Ovary (tissue), 9 donors: Measurements from ENCODE around the gene FRYL. TPM values are rescaled to one million over a fixed set of nuclear protein-coding genes. Genes with fewer than 3 reads are reported as not detected.

Experiments used
- DNase-seq, 5 donors: peaks; one replicate each; pipeline ENCODE4 v3.0.0-alpha.2; 2019 to 2020
- H3K27ac ChIP-seq, 2 donors: fragments of 200-600 bp; one replicate each; pipeline versions ENCODE4 v1.5.1 to v1.8.0; 2019 to 2022
- H3K27me3 ChIP-seq: fragments of 200-600 bp; one replicate; pipeline ENCODE4 v1.8.0; 2022
- H3K36me3 ChIP-seq: fragments of 200-600 bp; sonication (generic); one replicate; pipeline ENCODE4 v1.5.1; 2019
- H3K4me1 ChIP-seq: one replicate; pipeline ENCODE4 v1.8.1; 2013; ENCODE audit warnings: mild to moderate bottlenecking, moderate library complexity; ENCODE audit not compliant: insufficient read depth
- H3K4me3 ChIP-seq: fragments of 200-600 bp; sonication (generic); one replicate; pipeline ENCODE4 v1.5.1; 2017
- H3K9me3 ChIP-seq, 2 donors: fragments of 200-600 bp in 1 of 2; sonication (generic) in 1 of 2; one replicate each; pipeline versions ENCODE4 v1.5.1 to v1.8.1; 2013 to 2019; ENCODE audit warnings: mild to moderate bottlenecking in 1 of 2, moderate library complexity in 1 of 2
- CTCF ChIP-seq, 3 donors: fragments of 450-650 bp in 2 of 3; fragments of 200-600 bp in 1 of 3; IDR thresholded peaks; one replicate each; pipeline versions ENCODE4 v1.5.1 to v1.8.0; 2016 to 2022; ENCODE audit warnings: antibody characterized with exemption in 3 of 3, mild to moderate bottlenecking in 1 of 3
- EP300 ChIP-seq: sonication (generic); formaldehyde crosslinking; IDR thresholded peaks from one replicate; pipeline ENCODE4 v1.6.1; 2017; ENCODE audit warnings: antibody characterized with exemption
- POLR2A ChIP-seq: fragments of 450-650 bp; IDR thresholded peaks from one replicate; pipeline ENCODE4 v1.6.1; 2017; ENCODE audit warnings: antibody characterized with exemption, mild to moderate bottlenecking, moderate library complexity
- WGBS, 3 donors: extraction: QIAGEN DNeasy Blood & Tissue Kit in 1 of 3; methylation state at CpG; one replicate each; pipeline versions ENCODE4 v1.1.5 to v1.1.7; 2013 to 2017; 5-methylcytosine and 5-hydroxymethylcytosine counted together
- intact Hi-C, 4 donors: fragments of 100-400 bp; cut with DNase I; formaldehyde crosslinking; loops; one replicate each; pipeline versions ENCODE4 v1.11.0 to v1.15.1; 2022 to 2023
- polyA plus RNA-seq, 2 donors: library from polyadenylated mRNA; stranded (reverse); fragments of 200-250 nt in 1 of 2; fragments of 350-450 nt in 1 of 2; fragmentation: Illumina TruSeq in 1 of 2; extraction: RNeasy Lipid Tissue Mini Kit (QIAGEN cat#74804) in 1 of 2; gene quantifications; one replicate each; pipeline ENCODE4 v1.2.3, GENCODE V29; 2013 to 2014
- total RNA-seq, 7 donors: library from RNA; depleted of rRNA in 2 of 7; stranded (reverse); fragments of >200 nt in 2 of 7; fragmentation: NEBNext Ultra II Directional in 3 of 7; extraction: Animal tissue kit (Norgen Biotek cat#: 25700) in 3 of 7; gene quantifications; one replicate each; pipeline versions ENCODE4 v1.1.0 to v1.2.4, GENCODE V29; 2016 to 2023
- donor health status: DM: no; HTN: no; CAD: no; lungs with moderate emphysema.
- donor health status: DM: no; HTN: no; CAD: no.
- donor health status: Bipolar disorder and iron deficiency.
- donor health status: DM: yes; HTN: yes; CAD: no.
- donor health status: DM: no; HTN: no; CAD: no.
- donor health status: DM: yes; HTN: yes; CAD: no.

The FRYL gene
- total and polyA plus RNA-seq, 9 donors = 10.7 to 46.0 (median 35.2) TPM

DNA sequence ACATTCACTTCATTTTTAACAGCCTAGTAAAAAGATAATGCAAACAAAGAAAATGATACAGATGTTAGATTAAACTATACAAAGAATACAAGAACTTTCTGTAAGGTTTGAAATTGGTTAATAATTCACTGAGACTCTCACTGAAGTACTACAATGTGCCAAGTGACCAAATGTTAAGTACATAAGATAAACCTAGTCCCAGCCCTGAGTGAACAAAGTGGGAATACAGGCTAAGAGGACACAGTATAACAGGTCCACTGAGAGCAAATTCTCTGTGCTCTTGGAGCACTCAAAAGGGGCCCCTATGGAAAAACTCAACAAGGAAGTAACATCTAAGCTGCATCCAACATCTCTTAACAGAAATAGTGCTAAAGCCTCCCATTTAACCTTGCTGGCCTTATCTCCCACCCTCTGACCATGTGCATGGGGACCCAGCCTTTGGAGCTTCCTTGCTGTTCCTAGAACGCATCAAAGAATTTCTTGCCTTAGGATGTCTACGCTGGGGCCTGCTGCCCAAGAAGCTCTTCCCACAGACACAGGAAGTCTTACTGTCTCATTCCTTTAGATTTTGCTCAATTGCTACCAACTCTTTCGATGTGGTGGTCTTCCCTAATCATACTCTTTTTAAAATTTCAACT lies 176.6 kb downstream of the FRYL start:
- H3K4me1 ChIP-seq = no peaks in the 10 kb centered on the region
- no peaks in the 10 kb centered on the region for H3K36me3 ChIP-seq
- no peak for DNase-seq
- intact Hi-C loops = no loop called here
- no peaks in the 10 kb centered on the region for H3K9me3 ChIP-seq
- H3K27ac ChIP-seq = no peak overlapping the region
- no peak for TF ChIP-seq CTCF (IDR thresholded peaks at IDR 0.05)
- no peak for TF ChIP-seq EP300
- no peak for TF ChIP-seq POLR2A
- no peak overlapping the region for H3K4me3 ChIP-seq
- 95 to 97% (median 97%) methylated on average over 3 of the region's 3 CpGs for WGBS, 3 donors
- no peaks in the 10 kb centered on the region for H3K27me3 ChIP-seq

DNA sequence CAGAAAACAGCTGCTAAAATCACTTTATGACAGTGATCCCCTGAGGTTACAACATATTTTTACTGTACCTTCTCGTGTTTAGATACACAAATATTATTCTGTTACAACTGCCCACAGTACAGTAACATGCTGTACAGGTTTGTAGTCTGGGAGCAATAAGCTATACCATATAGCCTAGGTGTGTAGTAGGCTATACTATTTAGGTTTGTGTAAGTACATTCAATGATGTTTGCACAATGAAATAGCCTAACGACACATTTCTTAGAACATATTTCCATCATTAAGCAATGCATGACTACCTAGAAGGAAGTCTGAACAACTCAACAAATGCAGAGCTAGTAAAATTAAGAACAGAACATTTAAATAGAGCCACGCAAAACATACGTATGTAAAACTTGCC lies 177.3 kb downstream of the FRYL start:
- Histone ChIP-seq H3K27me3 (no peaks in the 10 kb centered on the region), H3K27ac (no peak overlapping the region), H3K4me1 (no peaks in the 10 kb centered on the region), H3K36me3 (no peaks in the 10 kb centered on the region), H3K9me3 (no peaks in the 10 kb centered on the region), H3K4me3 (no peak overlapping the region)
- intact Hi-C loops = no loop called here
- TF ChIP-seq CTCF (IDR thresholded peaks at IDR 0.05) (no peak), EP300 (no peak), POLR2A (no peak)
- 76 to 83% (median 79%) methylated on average over 4 of the region's 4 CpGs for WGBS, 3 donors
- DNase-seq = no peak

- Histone ChIP-seq H3K27me3 (no peaks in the 10 kb centered on the region), H3K36me3 (no peaks in the 10 kb centered on the region), H3K27ac (no peak overlapping the region), H3K4me3 (no peak overlapping the region), H3K9me3 (no peaks in the 10 kb centered on the region), H3K4me1 (no peaks in the 10 kb centered on the region)
- TF ChIP-seq CTCF (IDR thresholded peaks at IDR 0.05) = no peak
- no peak for TF ChIP-seq POLR2A
- no peak for TF ChIP-seq EP300
- 64 to 86% (median 73%) methylated on average over 3 of the region's 3 CpGs for WGBS, 3 donors
- no peak for DNase-seq
- intact Hi-C loops = no loop called here
Measured at GRCh38 chr4:48602222-48602621, 177.9 kb downstream of the FRYL start.

DNA sequence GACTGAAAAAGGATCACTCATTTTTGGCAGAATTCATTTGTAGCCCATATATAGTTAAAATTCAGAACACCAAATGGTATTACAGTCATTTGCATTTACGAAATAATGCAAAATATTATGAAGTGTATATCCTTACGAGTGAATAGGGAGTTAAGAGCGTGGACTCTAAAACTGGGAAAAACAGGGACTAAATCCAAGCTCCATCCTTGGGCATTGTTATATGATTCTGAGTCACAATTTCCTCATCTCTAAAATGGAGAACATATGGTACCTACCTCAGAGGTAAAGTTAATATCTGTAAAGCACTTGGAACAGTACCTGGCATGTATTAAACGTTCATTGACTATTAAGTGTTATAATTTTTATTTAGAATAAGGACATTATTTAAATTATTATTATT lies 183.7 kb downstream of the FRYL start:
- Histone ChIP-seq H3K9me3 (no peaks in the 10 kb centered on the region), H3K36me3 (no peaks in the 10 kb centered on the region), H3K4me3 (no peak overlapping the region), H3K4me1 (no peaks in the 10 kb centered on the region), H3K27me3 (no peaks in the 10 kb centered on the region), H3K27ac (no peak overlapping the region)
- TF ChIP-seq POLR2A = no peak
- no peak for TF ChIP-seq CTCF (IDR thresholded peaks at IDR 0.05)
- TF ChIP-seq EP300 = no peak
- 90 to 95% (median 90%) methylated on average over 4 of the region's 4 CpGs for WGBS, 3 donors
- intact Hi-C loops = no loop called here
- no peak for DNase-seq
